HepG2 (cell line): Measurements from ENCODE around the gene B3GNT2. TPM values are rescaled to one million over a fixed set of nuclear protein-coding genes. Genes with fewer than 3 reads are reported as not detected.

Experiments
- ESRRA ChIP-seq: sonication (generic); formaldehyde crosslinking; IDR thresholded peaks from 2 replicates; pipeline ENCODE4 v1.5.1; 2020; ENCODE audit warnings: mild to moderate bottlenecking, low read depth, missing genetic modification reagents
- HDAC1 ChIP-seq: sonication (generic); formaldehyde crosslinking; IDR thresholded peaks from 2 replicates; pipeline ENCODE4 v1.5.1; 2020; ENCODE audit warnings: mild to moderate bottlenecking, missing genetic modification reagents
- HNRNPL ChIP-seq: fragments of 200-400 bp; formaldehyde crosslinking; IDR thresholded peaks from 2 replicates; pipeline ENCODE4 v1.6.1; 2017; ENCODE audit warnings: mild to moderate bottlenecking, low read depth, low read length
- KAT7 ChIP-seq: IDR thresholded peaks from 2 replicates; pipeline ENCODE4 v1.6.1; 2018; ENCODE audit warnings: borderline replicate concordance, missing compliant biosample characterization
- KLF9 ChIP-seq: IDR thresholded peaks from 2 replicates; pipeline ENCODE4 v1.6.1; 2016; ENCODE audit warnings: low read depth
- MIXL1 ChIP-seq: IDR thresholded peaks from 2 replicates; pipeline ENCODE4 v1.6.1; 2016
- NFE2L2 ChIP-seq: fragments of 150-350 bp; IDR thresholded peaks from 2 replicates; pipeline ENCODE4 v1.6.1; 2014; ENCODE audit warnings: low read length
- SNAPC2 ChIP-seq: sonication (generic); formaldehyde crosslinking; IDR thresholded peaks from 2 replicates; pipeline ENCODE4 v1.8.1; 2022; ENCODE audit warnings: mild to moderate bottlenecking, missing genetic modification reagents
- YEATS4 ChIP-seq: sonication (generic); formaldehyde crosslinking; IDR thresholded peaks from 2 replicates; pipeline ENCODE4 v1.4.0; 2020; ENCODE audit warnings: missing genetic modification reagents, borderline replicate concordance
- ZKSCAN8 ChIP-seq: IDR thresholded peaks from 2 replicates; pipeline ENCODE4 v1.6.1; 2016; ENCODE audit warnings: borderline replicate concordance, missing genetic modification reagents, missing compliant biosample characterization
- ZMYM2 ChIP-seq: sonication (generic); formaldehyde crosslinking; IDR thresholded peaks from 2 replicates; pipeline ENCODE4 v1.8.0; 2022; ENCODE audit warnings: mild to moderate bottlenecking, missing genetic modification reagents
- ZNF337 ChIP-seq: sonication (generic); formaldehyde crosslinking; IDR thresholded peaks from 2 replicates; pipeline ENCODE4 v1.5.1; 2020; ENCODE audit warnings: missing genetic modification reagents, low read depth, mild to moderate bottlenecking, borderline replicate concordance
- ZNF749 ChIP-seq: sonication (generic); formaldehyde crosslinking; IDR thresholded peaks from 2 replicates; pipeline ENCODE4 v1.8.0; 2022; ENCODE audit warnings: mild to moderate bottlenecking, missing genetic modification reagents, moderate library complexity, borderline replicate concordance
- ZXDC ChIP-seq: sonication (generic); formaldehyde crosslinking; IDR thresholded peaks from 2 replicates; pipeline ENCODE4 v1.5.0; 2020; ENCODE audit warnings: mild to moderate bottlenecking, missing genetic modification reagents
- polyA plus RNA-seq, 8 experiments: library from polyadenylated mRNA; depleted of rRNA in 3 of 8; stranded (reverse) in 7 of 8; unstranded in 1 of 8; fragments of >200 nt; fragmentation: Illumina TruSeq in 4 of 8; extraction: Trizol in 4 of 8; gene quantifications; 2 replicates each; pipeline versions ENCODE4 v1.2.1 to v1.2.3, GENCODE V29; 2011 to 2016; ENCODE audit warnings: low read depth in 4 of 8, missing spikeins in 1 of 8, mixed read lengths in 1 of 8; ENCODE audit not compliant: insufficient read depth in 1 of 8
- total RNA-seq, 5 experiments: library from RNA; depleted of rRNA; stranded (reverse); fragments of >200 nt; fragmentation: Illumina TruSeq; extraction: Trizol; gene quantifications; 2 replicates each; pipeline ENCODE4 v1.2.3, GENCODE V29; 2016; ENCODE audit warnings: low read depth in 1 of 5
- TF ChIP-seq, protein P1 (sequence below): sonication (generic); formaldehyde crosslinking; IDR thresholded peaks from 2 replicates; pipeline ENCODE4; 2020; ENCODE audit warnings: missing genetic modification reagents, mild to moderate bottlenecking, borderline replicate concordance
- TF ChIP-seq, protein P2 (sequence below): sonication (generic); formaldehyde crosslinking; IDR thresholded peaks from 2 replicates; pipeline ENCODE4 v1.8.0; 2022; ENCODE audit warnings: missing genetic modification reagents, mild to moderate bottlenecking, inconsistent platforms, borderline replicate concordance
- TF ChIP-seq, protein P3 (sequence below): sonication (generic); formaldehyde crosslinking; IDR thresholded peaks from 2 replicates; pipeline ENCODE4 v1.5.0; 2020; ENCODE audit warnings: mild to moderate bottlenecking, missing genetic modification reagents, borderline replicate concordance

The B3GNT2 gene
- total and polyA plus RNA-seq, 2 of the 13 experiments (the other 11 are each of a cell fraction or from before 2014, with no cell fraction given), result 26.3 to 28.5 TPM

DNA sequence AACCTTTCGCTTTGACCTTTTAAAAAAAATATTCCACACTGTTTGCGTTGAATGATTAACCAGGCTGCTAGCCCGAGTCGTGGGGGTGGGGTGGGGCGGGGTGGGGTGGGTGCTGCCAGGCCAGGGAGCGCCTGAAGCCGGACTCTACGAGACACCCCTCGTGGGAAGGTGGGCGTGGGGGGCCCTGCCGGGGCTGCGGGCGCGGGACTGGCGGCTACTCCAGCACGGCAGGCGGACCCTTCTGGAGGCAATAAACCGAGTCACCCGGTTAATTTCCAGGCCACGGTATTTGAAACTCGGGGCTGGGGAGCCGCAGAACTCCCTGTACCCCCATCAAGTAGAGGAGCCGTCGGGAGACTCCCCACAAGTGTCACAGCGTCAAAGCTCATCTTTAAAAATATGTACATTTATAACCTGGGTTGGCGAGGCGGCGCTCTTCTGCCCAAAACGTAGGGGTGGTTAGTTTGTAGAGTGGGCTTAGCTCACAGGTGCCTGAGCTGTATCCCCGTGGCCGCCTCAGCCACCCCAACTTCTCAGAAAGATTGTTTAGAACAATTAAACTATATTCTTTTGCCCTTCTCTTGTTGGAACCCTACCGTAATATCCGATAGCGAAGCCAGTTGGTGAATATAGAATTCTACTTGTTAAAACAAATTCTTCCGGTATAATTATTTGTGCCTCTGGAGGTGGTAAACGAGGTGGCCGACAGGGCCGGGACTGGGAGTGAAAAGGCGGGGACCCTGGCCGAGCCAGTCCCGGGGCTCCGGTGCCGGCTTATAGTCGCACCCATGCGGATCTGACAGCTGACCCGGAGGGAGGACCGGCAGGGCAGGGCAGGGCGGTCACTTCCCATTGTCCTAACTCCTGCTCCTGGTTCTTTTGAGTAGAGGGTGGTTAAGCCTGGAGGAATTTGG, 1.4 kb downstream of the B3GNT2 start (continued):
- TF ChIP-seq NFE2L2, result no peak
- TF ChIP-seq ZNF749 (CRISPR knock-in tag), result no peak
- TF ChIP-seq, protein P1, sequence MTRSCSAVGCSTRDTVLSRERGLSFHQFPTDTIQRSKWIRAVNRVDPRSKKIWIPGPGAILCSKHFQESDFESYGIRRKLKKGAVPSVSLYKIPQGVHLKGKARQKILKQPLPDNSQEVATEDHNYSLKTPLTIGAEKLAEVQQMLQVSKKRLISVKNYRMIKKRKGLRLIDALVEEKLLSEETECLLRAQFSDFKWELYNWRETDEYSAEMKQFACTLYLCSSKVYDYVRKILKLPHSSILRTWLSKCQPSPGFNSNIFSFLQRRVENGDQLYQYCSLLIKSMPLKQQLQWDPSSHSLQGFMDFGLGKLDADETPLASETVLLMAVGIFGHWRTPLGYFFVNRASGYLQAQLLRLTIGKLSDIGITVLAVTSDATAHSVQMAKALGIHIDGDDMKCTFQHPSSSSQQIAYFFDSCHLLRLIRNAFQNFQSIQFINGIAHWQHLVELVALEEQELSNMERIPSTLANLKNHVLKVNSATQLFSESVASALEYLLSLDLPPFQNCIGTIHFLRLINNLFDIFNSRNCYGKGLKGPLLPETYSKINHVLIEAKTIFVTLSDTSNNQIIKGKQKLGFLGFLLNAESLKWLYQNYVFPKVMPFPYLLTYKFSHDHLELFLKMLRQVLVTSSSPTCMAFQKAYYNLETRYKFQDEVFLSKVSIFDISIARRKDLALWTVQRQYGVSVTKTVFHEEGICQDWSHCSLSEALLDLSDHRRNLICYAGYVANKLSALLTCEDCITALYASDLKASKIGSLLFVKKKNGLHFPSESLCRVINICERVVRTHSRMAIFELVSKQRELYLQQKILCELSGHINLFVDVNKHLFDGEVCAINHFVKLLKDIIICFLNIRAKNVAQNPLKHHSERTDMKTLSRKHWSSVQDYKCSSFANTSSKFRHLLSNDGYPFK, result 0 out of 2 replicates have a peak, but pooled peaks have one; percentile 36
- TF ChIP-seq, protein P2, sequence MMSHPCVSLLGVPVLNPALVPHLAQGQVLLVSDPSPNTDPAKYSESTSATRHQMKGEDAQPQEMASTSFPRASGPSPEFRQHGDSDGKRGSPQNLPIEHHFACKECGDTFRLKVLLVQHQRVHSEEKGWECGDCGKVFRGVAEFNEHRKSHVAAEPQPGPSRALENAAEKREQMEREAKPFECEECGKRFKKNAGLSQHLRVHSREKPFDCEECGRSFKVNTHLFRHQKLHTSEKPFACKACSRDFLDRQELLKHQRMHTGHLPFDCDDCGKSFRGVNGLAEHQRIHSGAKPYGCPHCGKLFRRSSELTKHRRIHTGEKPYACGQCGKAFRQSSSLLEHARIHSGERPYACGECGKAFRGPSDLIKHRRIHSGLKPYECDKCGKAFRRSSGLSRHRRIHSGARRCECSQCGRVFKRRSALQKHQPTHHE (CRISPR knock-in tag), result 0 out of 2 replicates have a peak, but pooled peaks have one; percentile 15
- no peak for TF ChIP-seq ZXDC (CRISPR knock-in tag)
- 0 out of 2 replicates have a peak, but pooled peaks have one; percentile 13 for TF ChIP-seq YEATS4 (CRISPR knock-in tag)
- TF ChIP-seq, protein P3, sequence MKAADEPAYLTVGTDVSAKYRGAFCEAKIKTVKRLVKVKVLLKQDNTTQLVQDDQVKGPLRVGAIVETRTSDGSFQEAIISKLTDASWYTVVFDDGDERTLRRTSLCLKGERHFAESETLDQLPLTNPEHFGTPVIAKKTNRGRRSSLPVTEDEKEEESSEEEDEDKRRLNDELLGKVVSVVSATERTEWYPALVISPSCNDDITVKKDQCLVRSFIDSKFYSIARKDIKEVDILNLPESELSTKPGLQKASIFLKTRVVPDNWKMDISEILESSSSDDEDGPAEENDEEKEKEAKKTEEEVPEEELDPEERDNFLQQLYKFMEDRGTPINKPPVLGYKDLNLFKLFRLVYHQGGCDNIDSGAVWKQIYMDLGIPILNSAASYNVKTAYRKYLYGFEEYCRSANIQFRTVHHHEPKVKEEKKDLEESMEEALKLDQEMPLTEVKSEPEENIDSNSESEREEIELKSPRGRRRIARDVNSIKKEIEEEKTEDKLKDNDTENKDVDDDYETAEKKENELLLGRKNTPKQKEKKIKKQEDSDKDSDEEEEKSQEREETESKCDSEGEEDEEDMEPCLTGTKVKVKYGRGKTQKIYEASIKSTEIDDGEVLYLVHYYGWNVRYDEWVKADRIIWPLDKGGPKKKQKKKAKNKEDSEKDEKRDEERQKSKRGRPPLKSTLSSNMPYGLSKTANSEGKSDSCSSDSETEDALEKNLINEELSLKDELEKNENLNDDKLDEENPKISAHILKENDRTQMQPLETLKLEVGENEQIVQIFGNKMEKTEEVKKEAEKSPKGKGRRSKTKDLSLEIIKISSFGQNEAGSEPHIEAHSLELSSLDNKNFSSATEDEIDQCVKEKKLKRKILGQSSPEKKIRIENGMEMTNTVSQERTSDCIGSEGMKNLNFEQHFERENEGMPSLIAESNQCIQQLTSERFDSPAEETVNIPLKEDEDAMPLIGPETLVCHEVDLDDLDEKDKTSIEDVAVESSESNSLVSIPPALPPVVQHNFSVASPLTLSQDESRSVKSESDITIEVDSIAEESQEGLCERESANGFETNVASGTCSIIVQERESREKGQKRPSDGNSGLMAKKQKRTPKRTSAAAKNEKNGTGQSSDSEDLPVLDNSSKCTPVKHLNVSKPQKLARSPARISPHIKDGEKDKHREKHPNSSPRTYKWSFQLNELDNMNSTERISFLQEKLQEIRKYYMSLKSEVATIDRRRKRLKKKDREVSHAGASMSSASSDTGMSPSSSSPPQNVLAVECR, result peak; percentile 77
- no peak for TF ChIP-seq ZKSCAN8
- TF ChIP-seq KLF9 (CRISPR knock-in tag), result no peak
- TF ChIP-seq SNAPC2, result no peak
- TF ChIP-seq MIXL1 (CRISPR knock-in tag), result no peak
- TF ChIP-seq HNRNPL, result no peak
- TF ChIP-seq ZNF337 (CRISPR knock-in tag), result 0 out of 2 replicates have a peak, but pooled peaks have one; percentile 59
- no peak for TF ChIP-seq ESRRA (CRISPR knock-in tag)
- no peak; the same call in 1 of the 2 replicates for TF ChIP-seq HDAC1
- TF ChIP-seq KAT7 (CRISPR knock-in tag), result no peak; the same call in 1 of the 2 replicates
- TF ChIP-seq ZMYM2 (CRISPR knock-in tag), result no peak
